Measurements from ENCODE around the gene APOL6. TPM values are rescaled to one million over a fixed set of nuclear protein-coding genes. Genes with fewer than 3 reads are reported as not detected.
"Not testable (repeated sequence)": the region's sequence is repeated elsewhere in the genome, so short reads cannot be mapped to it uniquely, and the experiment has no call there.

APOL6 gene
- polyA plus RNA-seq, 1 donor, result 2.8 TPM

- not testable (repeated sequence) for DNase-seq
Measured at GRCh38 chr22:35679492-35679891, 31.2 kb downstream of the APOL6 start.

GRCh38 chr22:35681454-35682052 lies 33.3 kb downstream of the APOL6 start:
- DNase-seq, result no peak

DNA sequence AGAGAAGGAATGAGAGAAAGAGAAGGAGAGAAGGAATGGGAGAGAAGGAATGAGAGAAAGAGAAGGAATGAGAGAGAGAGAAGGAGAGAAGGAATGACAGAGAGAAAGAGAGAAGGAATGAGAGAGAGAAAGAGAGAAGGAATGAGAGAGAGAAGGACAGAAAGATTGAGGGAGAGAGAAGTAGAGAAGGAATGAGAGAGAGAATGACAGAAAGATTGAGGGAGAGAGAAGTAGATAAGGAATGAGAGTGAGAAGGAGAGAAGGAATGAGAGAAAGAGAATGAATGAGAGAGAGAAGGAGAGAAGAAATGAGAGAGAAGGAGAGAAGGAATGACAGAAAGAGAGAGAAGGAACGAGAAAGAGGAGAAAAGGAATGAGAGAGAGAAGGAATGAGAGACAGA lies 35.3 kb downstream of the APOL6 start:
- DNase-seq, result no peak

- DNase-seq, result peak; percentile 31
Measured at GRCh38 chr22:35684270-35684700, 36.0 kb downstream of the APOL6 start.

DNA sequence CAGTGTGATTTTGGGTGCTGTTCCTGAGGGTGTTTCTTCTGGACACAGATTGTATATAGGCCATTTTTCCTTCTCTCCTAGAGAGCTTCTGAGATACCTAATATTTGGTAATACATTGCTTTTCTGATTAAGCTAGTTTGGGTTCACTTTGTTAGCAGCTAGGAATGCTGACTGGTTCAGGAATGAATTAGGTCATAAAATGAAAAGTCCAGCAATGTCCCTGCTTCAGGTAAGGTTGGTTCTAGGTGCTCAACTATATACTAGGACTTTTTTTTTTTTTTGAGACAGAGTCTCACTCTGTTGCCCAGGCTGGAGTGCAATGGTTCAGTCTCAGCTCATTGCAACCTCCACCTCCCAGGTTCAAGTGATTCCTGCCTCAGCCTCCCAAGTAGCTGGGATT lies 36.5 kb downstream of the APOL6 start:
- DNase-seq, result no peak

DNA sequence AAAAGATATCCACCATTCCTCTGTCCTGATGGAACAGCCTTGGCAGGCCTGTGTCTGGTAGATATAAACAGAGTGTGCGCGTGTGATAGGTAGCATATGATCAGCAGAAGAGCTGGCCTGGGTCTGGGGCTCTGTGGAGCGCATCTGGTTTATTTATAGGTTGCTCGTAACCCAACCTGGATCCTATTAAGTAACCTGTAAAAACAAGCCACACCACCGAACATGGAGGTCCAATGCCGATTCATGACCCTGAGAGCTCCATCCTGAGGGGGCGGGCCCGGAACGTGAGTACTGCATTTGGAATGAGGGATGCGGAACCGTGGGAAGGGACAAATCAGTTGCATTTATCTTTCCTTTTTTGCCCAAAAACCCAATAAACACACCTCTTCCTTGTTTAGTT lies 37.5 kb downstream of the APOL6 start:
- no peak for DNase-seq

DNA sequence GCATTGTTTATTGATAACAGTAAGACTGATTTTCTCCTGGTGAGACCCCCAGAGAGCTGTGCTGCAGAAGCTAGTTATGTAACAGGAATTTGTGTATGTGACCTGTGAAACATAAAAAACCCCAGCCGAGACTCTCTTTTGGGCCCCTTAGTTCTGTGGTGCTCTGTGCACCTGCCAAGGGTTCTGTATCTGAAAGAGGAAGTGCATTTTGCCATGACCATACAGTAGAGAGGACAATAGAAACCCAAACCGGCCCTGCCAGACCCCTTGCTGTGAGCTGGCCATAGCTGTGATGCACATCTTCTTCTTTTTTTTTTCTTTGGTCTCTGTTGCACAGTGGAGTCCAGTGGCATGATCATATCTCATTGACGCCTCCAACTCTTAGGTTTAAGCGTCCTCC lies 38.1 kb downstream of the APOL6 start:
- no peak for DNase-seq

- DNase-seq, result no peak
Measured at GRCh38 chr22:35687461-35687860, 39.2 kb downstream of the APOL6 start.

- no peak for DNase-seq
Measured at GRCh38 chr22:35688913-35689675, 40.8 kb downstream of the APOL6 start.

GRCh38 chr22:35690001-35690400 lies 41.8 kb downstream of the APOL6 start:
- DNase-seq, result no peak

DNA sequence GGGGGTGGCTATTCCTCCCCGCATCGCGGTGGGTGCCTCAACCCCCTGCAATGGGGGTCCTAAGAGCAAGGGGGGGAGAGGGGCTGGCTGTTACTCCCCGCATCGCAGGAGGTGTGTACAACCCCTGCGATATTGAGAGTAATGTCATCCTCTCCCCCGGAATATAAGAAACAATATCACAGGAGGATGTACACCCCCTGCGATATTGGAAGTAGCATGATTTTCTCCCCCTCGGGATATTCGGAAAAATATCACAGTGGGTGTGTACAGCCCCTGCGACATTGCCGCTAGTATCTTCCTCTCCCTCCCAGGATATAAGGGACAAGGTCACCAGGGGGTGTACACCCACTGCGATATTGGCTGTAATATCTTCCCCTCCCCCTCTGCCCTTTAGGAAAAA lies 47.0 kb downstream of the APOL6 start:
- DNase-seq, result no peak

DNA sequence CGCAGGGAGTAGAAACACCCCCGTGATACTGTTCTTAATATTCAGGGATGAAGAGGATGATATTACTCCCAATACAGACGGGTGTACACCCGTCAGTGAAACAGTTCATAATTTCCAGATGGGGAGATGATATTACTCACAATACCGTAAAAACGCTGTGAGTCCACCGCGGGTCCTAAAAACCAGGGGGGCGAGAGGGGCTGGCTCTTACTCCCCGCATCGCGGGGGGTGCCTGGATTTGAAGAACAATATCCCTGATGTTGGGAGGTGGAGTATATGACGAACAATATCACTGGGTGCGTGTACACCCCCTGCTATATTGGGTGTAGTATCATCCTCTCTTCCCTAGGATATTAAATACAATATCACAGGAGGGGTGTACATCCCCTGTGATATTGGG lies 48.9 kb downstream of the APOL6 start:
- DNase-seq, result no peak

- DNase-seq, result not testable (repeated sequence)
Measured at GRCh38 chr22:35699852-35700251, 51.6 kb downstream of the APOL6 start.

GRCh38 chr22:35703861-35704584 lies 55.8 kb downstream of the APOL6 start:
- DNase-seq, result no peak

- DNase-seq, result no peak
Measured at GRCh38 chr22:35705141-35705540, 56.9 kb downstream of the APOL6 start.

GRCh38 chr22:35708453-35708852 lies 60.2 kb downstream of the APOL6 start:
- DNase-seq, result no peak

- DNase-seq, result no peak
Measured at GRCh38 chr22:35708917-35709316, 60.7 kb downstream of the APOL6 start.

- no peak for DNase-seq
Measured at GRCh38 chr22:35711336-35711735, 63.1 kb downstream of the APOL6 start.

DNA sequence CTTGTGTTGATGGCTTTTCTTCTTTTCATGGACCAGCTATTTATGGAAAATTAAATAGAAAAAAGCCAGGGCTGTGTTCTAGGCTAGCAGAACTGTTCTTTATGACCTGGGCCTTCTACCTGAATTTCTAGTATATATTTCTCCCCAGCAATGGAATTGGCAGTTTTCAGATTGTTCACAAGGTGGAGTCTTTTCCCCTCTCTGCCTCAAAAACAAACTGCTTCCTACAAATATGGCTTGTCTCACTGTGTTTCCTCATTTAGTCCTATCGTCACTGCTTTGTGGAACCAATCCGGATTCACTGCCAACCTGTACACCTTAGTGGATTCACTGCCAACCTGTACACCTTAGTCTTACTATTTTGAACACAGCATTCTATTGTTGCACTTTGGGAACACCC lies 64.4 kb downstream of the APOL6 start:
- DNase-seq, result no peak

DNA sequence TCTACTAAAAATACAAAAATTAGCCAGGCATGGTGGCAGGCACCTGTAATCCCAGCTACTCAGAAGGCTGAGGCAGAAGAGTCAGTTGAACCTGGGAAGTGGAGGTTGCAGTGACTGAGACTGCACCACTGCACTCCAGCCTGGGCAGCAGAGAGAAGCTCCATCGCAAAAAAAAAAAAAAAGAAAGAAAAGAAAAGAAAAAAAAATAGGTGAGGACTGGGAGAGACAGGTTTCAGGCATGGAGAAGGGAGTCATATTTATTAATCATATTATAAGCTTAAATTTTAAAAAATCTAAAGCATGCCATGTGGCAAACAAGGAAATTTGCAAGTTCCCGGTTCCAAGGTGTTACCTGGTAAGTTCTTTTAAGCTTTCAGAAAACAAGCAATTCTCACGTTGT lies 69.3 kb downstream of the APOL6 start, which contains the start of gene APOL5:
Gene APOL5, plus strand, starts transcription at position 301 of the 400 bp plus-strand sequence. Its CDS starts 0 bp downstream, at position 301.
- DNase-seq, result no peak

All from hindlimb muscle (tissue), 1 donor.